HepG2 (cell line): Measurements from ENCODE around the gene ZNF174. TPM values are rescaled to one million over a fixed set of nuclear protein-coding genes. Genes with fewer than 3 reads are reported as not detected.

ENCODE experiments used
- ATM ChIP-seq: fragments of 450-650 bp; IDR thresholded peaks from 2 replicates; pipeline ENCODE4 v1.7.1; 2017; ENCODE audit warnings: mild to moderate bottlenecking, borderline replicate concordance
- CENPT ChIP-seq: sonication (generic); formaldehyde crosslinking; IDR thresholded peaks from 2 replicates; pipeline ENCODE4 v1.8.0; 2022; ENCODE audit warnings: low read depth, mild to moderate bottlenecking, moderate library complexity, missing genetic modification reagents
- DR1 ChIP-seq: sonication (generic); formaldehyde crosslinking; IDR thresholded peaks from 2 replicates; pipeline ENCODE4 v1.8.0; 2021; ENCODE audit warnings: mild to moderate bottlenecking, missing genetic modification reagents, inconsistent platforms
- GTF2F1 ChIP-seq: fragments of 150-350 bp; IDR thresholded peaks from 2 replicates; pipeline ENCODE4 v1.6.1; 2014; ENCODE audit warnings: low read length
- HMG20B ChIP-seq: conservative IDR thresholded peaks from 2 replicates; pipeline ENCODE4 v1.6.1; 2016; ENCODE audit warnings: missing genetic modification reagents, missing compliant biosample characterization
- HNRNPLL ChIP-seq: fragments of 200-400 bp; formaldehyde crosslinking; IDR thresholded peaks from 2 replicates; pipeline ENCODE4 v1.6.1; 2017; ENCODE audit warnings: mild to moderate bottlenecking, low read depth, low read length; ENCODE audit not compliant: poor library complexity, severe bottlenecking
- ISX ChIP-seq: sonication (generic); formaldehyde crosslinking; conservative IDR thresholded peaks from 2 replicates; pipeline ENCODE4 v1.5.0; 2020; ENCODE audit warnings: missing genetic modification reagents
- JUND ChIP-seq: sonication (generic); formaldehyde crosslinking; IDR thresholded peaks from 2 replicates; pipeline ENCODE4 v1.8.0; 2022; ENCODE audit warnings: mild to moderate bottlenecking, missing genetic modification reagents
- KLF12 ChIP-seq: sonication (generic); formaldehyde crosslinking; IDR thresholded peaks from 2 replicates; pipeline ENCODE4 v1.4.0; 2020; ENCODE audit warnings: missing genetic modification reagents, borderline replicate concordance
- KLF16 ChIP-seq, 2 experiments: sonication (generic) in 1 of 2; formaldehyde crosslinking in 1 of 2; IDR thresholded peaks; 2 replicates each; pipeline versions ENCODE4 v1.6.1 to v1.8.0; 2016 to 2023; ENCODE audit warnings: missing genetic modification reagents in 2 of 2, missing compliant biosample characterization in 1 of 2
- MAF1 ChIP-seq: sonication (generic); formaldehyde crosslinking; IDR thresholded peaks from 2 replicates; pipeline ENCODE4 v1.5.0; 2020; ENCODE audit warnings: missing genetic modification reagents, borderline replicate concordance
- MYPOP ChIP-seq: sonication (generic); formaldehyde crosslinking; IDR thresholded peaks from 2 replicates; pipeline ENCODE4 v1.8.1; 2023; ENCODE audit warnings: mild to moderate bottlenecking, moderate library complexity, missing genetic modification reagents
- POGK ChIP-seq: sonication (generic); formaldehyde crosslinking; conservative IDR thresholded peaks from 2 replicates; pipeline ENCODE4 v1.8.0; 2022; ENCODE audit warnings: mild to moderate bottlenecking, moderate library complexity, missing genetic modification reagents
- PREB ChIP-seq: sonication (generic); formaldehyde crosslinking; IDR thresholded peaks from 2 replicates; pipeline ENCODE4 v1.4.0; 2020; ENCODE audit warnings: missing genetic modification reagents
- SMARCC2 ChIP-seq: fragments of 450-650 bp; IDR thresholded peaks from 2 replicates; pipeline ENCODE4 v1.6.1; 2017; ENCODE audit warnings: antibody characterized with exemption, mild to moderate bottlenecking
- SP2 ChIP-seq: sonication (generic); formaldehyde crosslinking; IDR thresholded peaks from 2 replicates; pipeline ENCODE4 v1.5.1; 2020; ENCODE audit warnings: mild to moderate bottlenecking, missing genetic modification reagents
- ZBTB14 ChIP-seq: sonication (generic); formaldehyde crosslinking; IDR thresholded peaks from 2 replicates; pipeline ENCODE4 v1.4.0; 2020; ENCODE audit warnings: missing genetic modification reagents
- ZFP36L1 ChIP-seq: sonication (generic); formaldehyde crosslinking; IDR thresholded peaks from 2 replicates; pipeline ENCODE4 v1.8.0; 2022; ENCODE audit warnings: mild to moderate bottlenecking, missing genetic modification reagents, moderate library complexity
- ZNF12 ChIP-seq: sonication (generic); formaldehyde crosslinking; IDR thresholded peaks from 2 replicates; pipeline ENCODE4 v1.5.0; 2020; ENCODE audit warnings: missing genetic modification reagents
- ZNF33A ChIP-seq: sonication (generic); formaldehyde crosslinking; IDR thresholded peaks from 2 replicates; pipeline ENCODE4 v1.5.1; 2020; ENCODE audit warnings: missing genetic modification reagents, mild to moderate bottlenecking, moderate library complexity, borderline replicate concordance
- ZNF382 ChIP-seq: sonication (generic); formaldehyde crosslinking; IDR thresholded peaks from 2 replicates; pipeline ENCODE4 v1.5.0; 2020; ENCODE audit warnings: missing genetic modification reagents, mild to moderate bottlenecking, borderline replicate concordance
- ZNF503 ChIP-seq: sonication (generic); formaldehyde crosslinking; IDR thresholded peaks from 2 replicates; pipeline ENCODE4 v1.4.0; 2020; ENCODE audit warnings: missing genetic modification reagents
- ZNF510 ChIP-seq: sonication (generic); formaldehyde crosslinking; IDR thresholded peaks from 2 replicates; pipeline ENCODE4 v1.4.0; 2020; ENCODE audit warnings: low read depth, mild to moderate bottlenecking, missing genetic modification reagents
- ZNF879 ChIP-seq: sonication (generic); formaldehyde crosslinking; IDR thresholded peaks from 2 replicates; pipeline ENCODE4 v1.8.1; 2023; ENCODE audit warnings: missing genetic modification reagents
- polyA plus RNA-seq, 8 experiments: library from polyadenylated mRNA; depleted of rRNA in 3 of 8; stranded (reverse) in 7 of 8; unstranded in 1 of 8; fragments of >200 nt; fragmentation: Illumina TruSeq in 4 of 8; extraction: Trizol in 4 of 8; gene quantifications; 2 replicates each; pipeline versions ENCODE4 v1.2.1 to v1.2.3, GENCODE V29; 2011 to 2016; ENCODE audit warnings: low read depth in 4 of 8, missing spikeins in 1 of 8, mixed read lengths in 1 of 8; ENCODE audit not compliant: insufficient read depth in 1 of 8
- total RNA-seq, 5 experiments: library from RNA; depleted of rRNA; stranded (reverse); fragments of >200 nt; fragmentation: Illumina TruSeq; extraction: Trizol; gene quantifications; 2 replicates each; pipeline ENCODE4 v1.2.3, GENCODE V29; 2016; ENCODE audit warnings: low read depth in 1 of 5

Gene ZNF174
- total and polyA plus RNA-seq, 2 of the 13 experiments (the other 11 are each of a cell fraction or from before 2014, with no cell fraction given), result 8.3 to 10.6 TPM

GRCh38 chr16:3364774-3365427 lies 36.1 kb upstream of the ZNF174 start (continued):
- TF ChIP-seq DR1 (CRISPR knock-in tag), result no peak
- TF ChIP-seq ISX (CRISPR knock-in tag), result no peak
- TF ChIP-seq ZNF503 (CRISPR knock-in tag), result peak; percentile 37; the same call in 1 of the 2 replicates
- peak; percentile 54; the same call in 1 of the 2 replicates for TF ChIP-seq SP2
- TF ChIP-seq PREB (CRISPR knock-in tag), result no peak
- no peak for TF ChIP-seq HMG20B (CRISPR knock-in tag)
- no peak for TF ChIP-seq KLF12 (CRISPR knock-in tag)
- TF ChIP-seq ZNF382 (CRISPR knock-in tag), result no peak
- TF ChIP-seq MAF1 (CRISPR knock-in tag), result no peak
- no peak for TF ChIP-seq CENPT (CRISPR knock-in tag)
- TF ChIP-seq MYPOP (CRISPR knock-in tag), result no peak
- no peak for TF ChIP-seq ZFP36L1 (CRISPR knock-in tag)
- peak; percentile 23 for TF ChIP-seq HNRNPLL
- no peak for TF ChIP-seq ZNF12
- 0 out of 2 replicates have a peak, but pooled peaks have one; percentile 18 for TF ChIP-seq POGK
- no peak for TF ChIP-seq JUND (CRISPR knock-in tag)
- TF ChIP-seq ZNF510, result no peak
- no peak for TF ChIP-seq ZNF879 (CRISPR knock-in tag)
- no peak for TF ChIP-seq ZNF33A (CRISPR knock-in tag)
- no peak for TF ChIP-seq ATM
- TF ChIP-seq GTF2F1, result no peak
- TF ChIP-seq SMARCC2, result no peak
- no peak for TF ChIP-seq ZBTB14
- TF ChIP-seq KLF16 (CRISPR knock-in tag; IDR thresholded peaks at IDR 0.05), result no peak
